ENCODE results near the gene PRKAG2. TPM values are rescaled to one million over a fixed set of nuclear protein-coding genes. Genes with fewer than 3 reads are reported as not detected.

Gene PRKAG2
- total RNA-seq, 3 donors from 2014 or later: 32.3 to 56.6 (median 34.4) TPM

DNA sequence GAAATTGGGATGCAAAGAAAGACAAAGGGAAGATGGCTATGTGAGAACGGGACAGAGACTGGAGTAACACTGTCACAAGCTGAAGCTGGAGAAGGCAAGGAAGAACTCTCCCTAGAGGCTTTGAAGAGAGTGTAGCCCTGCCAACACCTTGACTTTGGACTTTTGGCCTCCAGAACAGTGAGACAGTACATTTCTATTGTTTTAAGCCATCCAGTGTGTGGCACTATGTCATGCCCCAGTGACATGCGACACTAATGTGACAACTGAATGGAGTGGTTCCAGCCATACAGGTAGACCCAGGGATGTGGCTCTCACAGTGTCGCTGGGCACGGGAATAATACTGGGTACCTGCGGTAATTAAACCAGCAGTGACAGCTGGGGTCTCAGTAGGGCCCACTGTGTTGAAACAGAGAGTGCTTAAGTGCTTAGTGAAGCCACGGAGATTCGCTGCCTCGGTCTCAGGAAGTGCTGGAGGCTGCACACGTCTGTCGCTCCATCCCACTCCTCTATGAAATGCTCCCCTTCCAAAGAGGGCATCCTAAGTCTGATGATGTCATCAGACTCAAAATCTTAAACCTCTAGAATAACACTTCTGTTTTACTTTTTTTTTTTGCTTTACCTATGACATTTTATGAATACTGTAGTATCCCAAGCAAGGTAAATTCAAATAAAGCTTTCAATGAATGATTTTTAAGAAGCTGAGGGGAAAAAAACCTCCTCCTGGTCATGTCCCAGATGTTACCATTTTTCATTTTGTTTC, 202.6 kb downstream of the PRKAG2 start:
- no peak overlapping the region for H3K27ac ChIP-seq
- H3K36me3 ChIP-seq: no peaks in the 10 kb centered on the region
- TF ChIP-seq, protein P1, sequence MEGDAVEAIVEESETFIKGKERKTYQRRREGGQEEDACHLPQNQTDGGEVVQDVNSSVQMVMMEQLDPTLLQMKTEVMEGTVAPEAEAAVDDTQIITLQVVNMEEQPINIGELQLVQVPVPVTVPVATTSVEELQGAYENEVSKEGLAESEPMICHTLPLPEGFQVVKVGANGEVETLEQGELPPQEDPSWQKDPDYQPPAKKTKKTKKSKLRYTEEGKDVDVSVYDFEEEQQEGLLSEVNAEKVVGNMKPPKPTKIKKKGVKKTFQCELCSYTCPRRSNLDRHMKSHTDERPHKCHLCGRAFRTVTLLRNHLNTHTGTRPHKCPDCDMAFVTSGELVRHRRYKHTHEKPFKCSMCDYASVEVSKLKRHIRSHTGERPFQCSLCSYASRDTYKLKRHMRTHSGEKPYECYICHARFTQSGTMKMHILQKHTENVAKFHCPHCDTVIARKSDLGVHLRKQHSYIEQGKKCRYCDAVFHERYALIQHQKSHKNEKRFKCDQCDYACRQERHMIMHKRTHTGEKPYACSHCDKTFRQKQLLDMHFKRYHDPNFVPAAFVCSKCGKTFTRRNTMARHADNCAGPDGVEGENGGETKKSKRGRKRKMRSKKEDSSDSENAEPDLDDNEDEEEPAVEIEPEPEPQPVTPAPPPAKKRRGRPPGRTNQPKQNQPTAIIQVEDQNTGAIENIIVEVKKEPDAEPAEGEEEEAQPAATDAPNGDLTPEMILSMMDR (IDR thresholded peaks at IDR 0.05): no peak
- no peak for TF ChIP-seq POLR2A (IDR thresholded peaks at IDR 0.05)
- TF ChIP-seq POLR2AphosphoS5 (IDR thresholded peaks at IDR 0.05): no peak
- intact Hi-C loops (cut with DNase I; ENCODE audit: low total_unique reads): no loop called here
- H3K4me3 ChIP-seq: no peak overlapping the region
- H3K4me1 ChIP-seq: peaks cover 0 to 8% of the 10 kb centered on the region in 2 donors
- H3K27me3 ChIP-seq: no peaks in the 10 kb centered on the region
- H3K9me3 ChIP-seq: no peaks in the 10 kb centered on the region
- DNase-seq (ENCODE audit: low spot score in 2 of 2): no peak

- Histone ChIP-seq H3K9me3 (no peaks in the 10 kb centered on the region), H3K36me3 (no peaks in the 10 kb centered on the region), H3K27me3 (no peaks in the 10 kb centered on the region), H3K4me1 (peaks cover 0 to 8% of the 10 kb centered on the region in 2 donors), H3K27ac (no peak overlapping the region), H3K4me3 (no peak overlapping the region)
- TF ChIP-seq POLR2AphosphoS5 (IDR thresholded peaks at IDR 0.05) (no peak), POLR2A (IDR thresholded peaks at IDR 0.05) (no peak)
- TF ChIP-seq, protein P1 (IDR thresholded peaks at IDR 0.05): no peak
- DNase-seq (ENCODE audit: low spot score in 2 of 2): no peak
- intact Hi-C loops (cut with DNase I; ENCODE audit: low total_unique reads): no loop called here
Observed at GRCh38 chr7:151673216-151673615, 203.7 kb downstream of the PRKAG2 start.

DNA sequence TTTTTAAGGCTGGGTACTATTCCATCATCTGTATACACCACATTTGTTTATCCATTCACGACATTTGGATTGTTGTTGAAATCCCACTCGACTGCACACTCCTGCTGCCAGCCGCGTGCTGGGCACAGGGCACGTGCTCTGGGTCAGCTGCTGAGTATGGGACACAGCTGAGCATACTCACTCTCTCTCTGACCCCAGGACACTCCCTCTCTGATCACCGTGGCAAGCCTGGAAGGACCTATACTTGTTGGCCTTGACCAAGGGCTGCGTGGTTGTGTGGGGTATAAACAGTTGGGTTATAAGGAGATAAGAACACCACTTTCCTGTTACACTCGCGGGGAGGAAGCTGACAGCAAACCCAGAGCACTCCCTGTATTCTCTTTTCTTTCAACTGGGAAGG, 204.2 kb downstream of the PRKAG2 start:
- no peak overlapping the region for H3K27ac ChIP-seq
- TF ChIP-seq POLR2AphosphoS5 (IDR thresholded peaks at IDR 0.05): no peak
- TF ChIP-seq POLR2A (IDR thresholded peaks at IDR 0.05): no peak
- TF ChIP-seq, protein P1 (IDR thresholded peaks at IDR 0.05): no peak
- no peaks in the 10 kb centered on the region for H3K36me3 ChIP-seq
- peaks cover 0 to 8% of the 10 kb centered on the region in 2 donors for H3K4me1 ChIP-seq
- no peak overlapping the region for H3K4me3 ChIP-seq
- no peaks in the 10 kb centered on the region for H3K9me3 ChIP-seq
- DNase-seq (ENCODE audit: low spot score in 2 of 2): no peak
- intact Hi-C loops (cut with DNase I; ENCODE audit: low total_unique reads): no loop called here
- no peaks in the 10 kb centered on the region for H3K27me3 ChIP-seq

DNA sequence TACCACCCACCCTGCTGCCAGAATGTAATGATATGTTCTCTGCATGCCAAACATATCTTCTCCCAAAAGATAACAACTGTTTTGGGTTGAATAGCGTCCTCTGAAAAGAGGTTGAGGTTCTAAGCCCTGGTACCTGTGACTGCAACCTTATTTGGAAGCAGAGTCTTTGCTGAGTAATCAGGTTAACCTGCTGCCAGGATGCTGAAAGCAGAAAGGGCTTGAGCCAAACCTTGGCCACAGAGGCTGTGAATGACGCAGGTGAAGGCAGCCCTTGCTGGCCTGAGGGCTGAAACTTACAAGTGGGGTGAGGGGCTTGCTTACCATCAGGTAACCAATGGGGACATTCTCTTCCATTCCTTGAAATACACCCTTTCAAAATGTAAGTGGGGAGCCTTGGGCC, 205.4 kb downstream of the PRKAG2 start:
- H3K9me3 ChIP-seq: no peaks in the 10 kb centered on the region
- H3K27ac ChIP-seq: no peak overlapping the region
- no peaks in the 10 kb centered on the region for H3K4me1 ChIP-seq
- peak in 1 of 2 donors; percentile 50 for DNase-seq (ENCODE audit: low spot score in 2 of 2)
- intact Hi-C loops (cut with DNase I; ENCODE audit: low total_unique reads): no loop called here
- TF ChIP-seq, protein P1 (IDR thresholded peaks at IDR 0.05): no peak
- TF ChIP-seq POLR2AphosphoS5 (IDR thresholded peaks at IDR 0.05) (no peak), POLR2A (IDR thresholded peaks at IDR 0.05) (no peak)
- H3K36me3 ChIP-seq: no peaks in the 10 kb centered on the region
- no peak overlapping the region for H3K4me3 ChIP-seq
- no peaks in the 10 kb centered on the region for H3K27me3 ChIP-seq

GRCh38 chr7:151669762-151670161, 207.2 kb downstream of the PRKAG2 start:
- no peaks in the 10 kb centered on the region for H3K27me3 ChIP-seq
- no peak for DNase-seq (ENCODE audit: low spot score in 2 of 2)
- H3K36me3 ChIP-seq: no peaks in the 10 kb centered on the region
- H3K9me3 ChIP-seq: no peaks in the 10 kb centered on the region
- no peak overlapping the region for H3K27ac ChIP-seq
- no peak overlapping the region for H3K4me3 ChIP-seq
- intact Hi-C loops (cut with DNase I; ENCODE audit: low total_unique reads): no loop called here
- TF ChIP-seq POLR2AphosphoS5 (IDR thresholded peaks at IDR 0.05) (no peak), POLR2A (IDR thresholded peaks at IDR 0.05) (no peak)
- TF ChIP-seq, protein P1 (IDR thresholded peaks at IDR 0.05): no peak
- H3K4me1 ChIP-seq: no peaks in the 10 kb centered on the region

All from breast epithelium (tissue), 4 donors.